HepG2 (cell line): ENCODE data around the gene NOVA2. TPM values are rescaled to one million over a fixed set of nuclear protein-coding genes. Genes with fewer than 3 reads are reported as not detected.
A peak's percentile ranks its signal among the peaks of the same experiment; 100 is the strongest.

ENCODE experiments used
- ATAC-seq: fragments of 200-7000 bp; cut with Tn5 transposase; 3 replicates; pipeline ENCODE4 v1.9.1; 2020; ENCODE audit warnings: mild to moderate bottlenecking, moderate library complexity
- BruUV-seq: library from RNA; stranded (reverse); fragments of 400-500 nt; replicated peaks from 2 replicates; lab custom pipeline; 2021; lab: Mats Ljungman, UMichigan
- CTCF ChIA-PET: fragments of 300-600 bp; formaldehyde crosslinking; extraction: SDS; loops from one replicate; lab custom pipeline; 2021; ENCODE audit warnings: low total read pairs, inconsistent platforms, low intra/inter-chr PET ratio; lab: Yijun Ruan, JAX
- POLR2A ChIA-PET: fragments of 350-600 bp; sonication (Branson Sonifier 250); formaldehyde crosslinking; loops from one replicate; lab custom pipeline; 2020; ENCODE audit warnings: antibody characterized with exemption, inconsistent platforms; lab: Yijun Ruan, JAX
- DNase-seq: peaks from one replicate; pipeline ENCODE4 v3.0.0-alpha.2; 2015; ENCODE audit warnings: low spot score
- FAIRE-seq: peaks from 3 replicates; lab custom pipeline; 2011; peaks lifted over from hg19 to GRCh38; lab: Jason Lieb, UNC
- H2AFZ ChIP-seq: one replicate; pipeline ENCODE4 v1.6.1; 2011; ENCODE audit warnings: low read length, inconsistent platforms
- H3K27ac ChIP-seq: fragments of 300-600 bp; 3 replicates; pipeline ENCODE4 v1.8.0; 2011; ENCODE audit warnings: mixed run types, mild to moderate bottlenecking, mixed read lengths, low read length, inconsistent platforms; ENCODE audit not compliant: insufficient read depth; ENCODE audit errors: extremely low read length
- H3K27me3 ChIP-seq, 2 experiments: fragments of 200-600 bp in 1 of 2; 2 replicates in 1 of 2; 3 replicates in 1 of 2; pipeline versions ENCODE4 v1.6.0 to v1.8.0; 2011; ENCODE audit warnings: low read length in 2 of 2, mild to moderate bottlenecking in 2 of 2, moderate library complexity in 2 of 2, inconsistent platforms in 1 of 2; ENCODE audit not compliant: insufficient read depth in 2 of 2, control insufficient read depth in 1 of 2
- H3K36me3 ChIP-seq, 2 experiments: fragments of 200-600 bp in 1 of 2; replicated peaks in 1 of 2; 2 replicates in 1 of 2; 3 replicates in 1 of 2; pipeline versions ENCODE4 v1.5.1 to v1.8.0; 2011; ENCODE audit warnings: low read length in 2 of 2, inconsistent platforms in 1 of 2; ENCODE audit not compliant: insufficient read depth in 2 of 2, control insufficient read depth in 1 of 2
- H3K4me1 ChIP-seq: 2 replicates; pipeline ENCODE4 v1.5.1; 2012; ENCODE audit warnings: low read length, inconsistent platforms; ENCODE audit not compliant: insufficient read depth
- H3K4me2 ChIP-seq: 2 replicates; pipeline ENCODE4 v1.6.0; 2011; ENCODE audit warnings: low read depth, low read length, inconsistent platforms
- H3K4me3 ChIP-seq, 3 experiments: fragments of 200-600 bp in 1 of 3; sonication (generic), shearing (Covaris generic) in 1 of 3; replicated peaks in 1 of 3; 2 replicates each; pipeline ENCODE4 v1.5.1; 2011 to 2016; ENCODE audit warnings: low read length in 3 of 3, inconsistent platforms in 2 of 3, low read depth in 2 of 3, mild to moderate bottlenecking in 2 of 3, control low read depth in 1 of 3, mixed read lengths in 1 of 3; ENCODE audit not compliant: insufficient read depth in 1 of 3
- H3K79me2 ChIP-seq: one replicate; pipeline ENCODE4 v1.6.1; 2011; ENCODE audit warnings: low read length, inconsistent platforms; ENCODE audit not compliant: insufficient read depth
- H3K9ac ChIP-seq: 2 replicates; pipeline ENCODE4 v1.6.0; 2011; ENCODE audit warnings: mild to moderate bottlenecking, low read depth, low read length, inconsistent platforms; ENCODE audit not compliant: insufficient read depth
- H3K9me3 ChIP-seq: 2 replicates; pipeline ENCODE4 v1.5.1; 2012; ENCODE audit warnings: mild to moderate bottlenecking, low read length
- H4K20me1 ChIP-seq: 2 replicates; pipeline ENCODE4 v1.6.0; 2011; ENCODE audit warnings: inconsistent platforms, mild to moderate bottlenecking, low read length, moderate library complexity; ENCODE audit not compliant: insufficient read depth
- AKAP8 ChIP-seq: sonication (generic); formaldehyde crosslinking; IDR thresholded peaks from 2 replicates; pipeline ENCODE4 v1.5.1; 2020; ENCODE audit warnings: mild to moderate bottlenecking, missing genetic modification reagents
- FOXK1 ChIP-seq: sonication (generic); formaldehyde crosslinking; IDR thresholded peaks from 2 replicates; pipeline ENCODE4 v1.4.0; 2020; ENCODE audit warnings: low read depth, missing genetic modification reagents, borderline replicate concordance
- HDAC6 ChIP-seq: fragments of 200-600 bp; sonication (generic); IDR thresholded peaks from 2 replicates; pipeline ENCODE4 v1.7.0; 2017; ENCODE audit warnings: mild to moderate bottlenecking, antibody characterized with exemption, low read length, low read depth
- NR2F1 ChIP-seq, 2 experiments: fragments of 450-650 bp in 1 of 2; formaldehyde crosslinking in 1 of 2; IDR thresholded peaks; 2 replicates each; pipeline versions ENCODE4 v1.5.0 to v1.6.1; 2016 to 2020; ENCODE audit warnings: mild to moderate bottlenecking in 1 of 2, missing compliant biosample characterization in 1 of 2, missing genetic modification reagents in 1 of 2, moderate library complexity in 1 of 2
- SUZ12 ChIP-seq: fragments of 150-350 bp; IDR thresholded peaks from 2 replicates; pipeline ENCODE4 v1.6.1; 2014; ENCODE audit warnings: low read depth, low read length
- TBP ChIP-seq: sonication (generic); formaldehyde crosslinking; IDR thresholded peaks from 2 replicates; pipeline ENCODE4 v1.5.0; 2020; ENCODE audit warnings: missing genetic modification reagents
- TOPORS ChIP-seq: sonication (generic); formaldehyde crosslinking; IDR thresholded peaks from 2 replicates; pipeline ENCODE4 v1.8.0; 2023; ENCODE audit warnings: mild to moderate bottlenecking, missing genetic modification reagents
- ZC3H4 ChIP-seq: sonication (generic); formaldehyde crosslinking; IDR thresholded peaks from 2 replicates; pipeline ENCODE4 v1.4.0; 2020; ENCODE audit warnings: missing genetic modification reagents, borderline replicate concordance
- ZFAT ChIP-seq: sonication (generic); formaldehyde crosslinking; conservative IDR thresholded peaks from 2 replicates; pipeline ENCODE4 v1.8.1; 2023; ENCODE audit warnings: missing genetic modification reagents, inconsistent platforms
- ZNF33B ChIP-seq: sonication (generic); formaldehyde crosslinking; IDR thresholded peaks from 2 replicates; pipeline ENCODE4 v1.5.1; 2020; ENCODE audit warnings: mild to moderate bottlenecking, missing genetic modification reagents
- ZNF383 ChIP-seq: sonication (generic); formaldehyde crosslinking; IDR thresholded peaks from 2 replicates; pipeline ENCODE4 v1.4.0; 2020; ENCODE audit warnings: missing genetic modification reagents, mild to moderate bottlenecking, borderline replicate concordance
- ZNF484 ChIP-seq: sonication (generic); formaldehyde crosslinking; IDR thresholded peaks from 2 replicates; pipeline ENCODE4 v1.5.1; 2020; ENCODE audit warnings: mild to moderate bottlenecking, low read depth, missing genetic modification reagents, borderline replicate concordance
- ZNF792 ChIP-seq: IDR thresholded peaks from 2 replicates; pipeline ENCODE4 v1.6.1; 2016
- ZNF883 ChIP-seq: sonication (generic); formaldehyde crosslinking; IDR thresholded peaks from 2 replicates; pipeline ENCODE4 v1.5.1; 2020; ENCODE audit warnings: mild to moderate bottlenecking, missing genetic modification reagents; ENCODE audit errors: not compliant biosample characterization
- WGBS: methylation state at CpG from one replicate; pipeline ENCODE4 v1.1.6; 2017; ENCODE audit warnings: low lambda C conversion rate; 5-methylcytosine and 5-hydroxymethylcytosine counted together
- in situ Hi-C: cut with HindIII; loops from 2 replicates; pipeline ENCODE4 v1.10.0; 2017; ENCODE audit warnings: low pct_unique_long_range_greater_than_20kb; ENCODE audit not compliant: extremely low pct_ligation_motif_present
- intact Hi-C: fragments of 100-400 bp; cut with micrococcal nuclease; formaldehyde crosslinking; loops from one replicate; pipeline ENCODE4 v1.10.0; 2022; ENCODE audit not compliant: unreplicated experiment
- polyA plus RNA-seq, 8 experiments: library from polyadenylated mRNA; depleted of rRNA in 3 of 8; stranded (reverse) in 7 of 8; unstranded in 1 of 8; fragments of >200 nt; fragmentation: Illumina TruSeq in 4 of 8; extraction: Trizol in 4 of 8; gene quantifications; 2 replicates each; pipeline versions ENCODE4 v1.2.1 to v1.2.3, GENCODE V29; 2011 to 2016; ENCODE audit warnings: low read depth in 4 of 8, missing spikeins in 1 of 8, mixed read lengths in 1 of 8; ENCODE audit not compliant: insufficient read depth in 1 of 8
- total RNA-seq, 5 experiments: library from RNA; depleted of rRNA; stranded (reverse); fragments of >200 nt; fragmentation: Illumina TruSeq; extraction: Trizol; gene quantifications; 2 replicates each; pipeline ENCODE4 v1.2.3, GENCODE V29; 2016; ENCODE audit warnings: low read depth in 1 of 5
- TF ChIP-seq, protein P1 (sequence below): sonication (generic); formaldehyde crosslinking; IDR thresholded peaks from 2 replicates; pipeline ENCODE4 v1.4.0; 2020; ENCODE audit warnings: mild to moderate bottlenecking, missing genetic modification reagents
- TF ChIP-seq, protein P2 (sequence below): sonication (generic); formaldehyde crosslinking; IDR thresholded peaks from 2 replicates; pipeline ENCODE4 v1.4.0; 2020; ENCODE audit warnings: missing genetic modification reagents

The NOVA2 gene
- total and polyA plus RNA-seq, 2 of the 13 experiments (the other 11 are each of a cell fraction or from before 2014, with no cell fraction given) = not detected

DNA sequence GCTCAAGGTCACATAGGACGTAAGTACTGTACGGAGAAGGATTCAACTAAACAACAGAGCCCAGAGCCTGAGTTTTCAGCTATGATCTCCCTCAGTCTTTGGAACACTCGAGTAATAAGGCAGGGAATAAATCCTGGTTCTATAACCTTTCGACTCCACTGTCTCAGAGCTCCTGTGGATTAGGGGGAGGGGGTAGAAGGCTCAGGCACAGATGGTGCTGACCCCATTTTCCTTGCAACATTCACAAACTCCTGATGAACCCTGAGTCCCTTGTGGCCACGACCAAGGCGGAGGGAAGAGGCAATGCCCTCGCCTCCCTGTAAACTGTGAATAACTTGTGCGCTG, 21.4 kb downstream of the NOVA2 start:
- no peaks in the 10 kb centered on the region for H3K36me3 ChIP-seq
- no peak overlapping the region for H3K9ac ChIP-seq
- no peak overlapping the region for H2AFZ ChIP-seq
- no peaks in the 10 kb centered on the region for H4K20me1 ChIP-seq
- H3K27ac ChIP-seq = no peak overlapping the region
- no peak for ATAC-seq
- peaks cover 0 to 1% of the 10 kb centered on the region in 2 experiments; a peak in 2 of 5 replicates for H3K27me3 ChIP-seq
- no peaks in the 10 kb centered on the region for H3K9me3 ChIP-seq
- ChIA-PET CTCF (no interaction called here), POLR2A (no interaction called here)
- intact Hi-C loops = no loop called here
- WGBS = 38% methylated on average over 7 of the region's 8 CpGs
- FAIRE-seq = no peak
- no peaks in the 10 kb centered on the region for H3K4me1 ChIP-seq
- no peak overlapping the region for H3K4me3 ChIP-seq
- H3K79me2 ChIP-seq = no peaks in the 10 kb centered on the region
- no TSS peak for BruUV-seq
- TF ChIP-seq ZNF792 (CRISPR knock-in tag) (0 out of 2 replicates have a peak, but pooled peaks have one; percentile 9), ZC3H4 (CRISPR knock-in tag) (no peak), SUZ12 (no peak)
- TF ChIP-seq, protein P1, sequence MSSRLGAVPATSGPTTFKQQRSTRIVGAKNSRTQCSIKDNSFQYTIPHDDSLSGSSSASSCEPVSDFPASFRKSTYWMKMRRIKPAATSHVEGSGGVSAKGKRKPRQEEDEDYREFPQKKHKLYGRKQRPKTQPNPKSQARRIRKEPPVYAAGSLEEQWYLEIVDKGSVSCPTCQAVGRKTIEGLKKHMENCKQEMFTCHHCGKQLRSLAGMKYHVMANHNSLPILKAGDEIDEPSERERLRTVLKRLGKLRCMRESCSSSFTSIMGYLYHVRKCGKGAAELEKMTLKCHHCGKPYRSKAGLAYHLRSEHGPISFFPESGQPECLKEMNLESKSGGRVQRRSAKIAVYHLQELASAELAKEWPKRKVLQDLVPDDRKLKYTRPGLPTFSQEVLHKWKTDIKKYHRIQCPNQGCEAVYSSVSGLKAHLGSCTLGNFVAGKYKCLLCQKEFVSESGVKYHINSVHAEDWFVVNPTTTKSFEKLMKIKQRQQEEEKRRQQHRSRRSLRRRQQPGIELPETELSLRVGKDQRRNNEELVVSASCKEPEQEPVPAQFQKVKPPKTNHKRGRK (CRISPR knock-in tag) = no peak
- TF ChIP-seq, all 625 proteins: peak for 1
- no peak for DNase-seq
- H3K4me2 ChIP-seq = no peak overlapping the region
- in situ Hi-C loops = no loop called here

DNA sequence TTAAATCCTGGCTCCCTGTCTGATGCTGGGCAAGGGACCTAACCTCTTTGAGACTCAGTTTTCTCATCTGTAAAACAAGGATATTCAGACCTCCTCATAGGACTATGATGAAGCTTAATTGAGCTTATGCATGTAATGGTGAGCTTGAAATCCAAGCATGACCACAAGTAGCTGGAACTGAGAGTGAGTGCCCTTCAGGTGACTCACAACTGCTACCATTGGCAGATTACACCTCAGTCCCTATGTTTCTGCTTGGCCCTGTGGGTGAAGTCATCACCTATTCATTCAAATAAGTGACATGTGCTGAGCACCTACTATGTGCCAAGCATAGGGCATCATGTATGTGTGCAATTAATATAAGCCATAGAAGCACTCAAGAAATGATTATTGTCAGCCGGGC, 25.7 kb downstream of the NOVA2 start:
- Histone ChIP-seq H4K20me1 (no peaks in the 10 kb centered on the region), H3K4me2 (no peak overlapping the region), H3K79me2 (no peaks in the 10 kb centered on the region), H3K9me3 (no peaks in the 10 kb centered on the region), H3K27me3 (no peaks in the 10 kb centered on the region; a peak in 1 of 5 replicates), H2AFZ (no peak overlapping the region), H3K36me3 (no peaks in the 10 kb centered on the region), H3K4me3 (no peak overlapping the region), H3K27ac (no peak overlapping the region), H3K4me1 (no peaks in the 10 kb centered on the region), H3K9ac (no peak overlapping the region)
- DNase-seq (no peak), FAIRE-seq (no peak), ATAC-seq (no peak)
- no TSS peak for BruUV-seq
- CTCF ChIA-PET = no interaction called here
- POLR2A ChIA-PET = no interaction called here
- WGBS = 0% methylated on average over 1 of the region's 1 CpG
- TF ChIP-seq ZNF883 (no peak), AKAP8 (no peak), ZNF484 (CRISPR knock-in tag) (no peak), TOPORS (CRISPR knock-in tag) (no peak), TBP (CRISPR knock-in tag) (no peak), ZNF33B (CRISPR knock-in tag) (no peak), ZFAT (no peak), NR2F1 (CRISPR knock-in tag; IDR thresholded peaks at IDR 0.05) (no peak), ZNF383 (CRISPR knock-in tag) (no peak), FOXK1 (CRISPR knock-in tag) (no peak), HDAC6 (no peak)
- TF ChIP-seq, protein P2, sequence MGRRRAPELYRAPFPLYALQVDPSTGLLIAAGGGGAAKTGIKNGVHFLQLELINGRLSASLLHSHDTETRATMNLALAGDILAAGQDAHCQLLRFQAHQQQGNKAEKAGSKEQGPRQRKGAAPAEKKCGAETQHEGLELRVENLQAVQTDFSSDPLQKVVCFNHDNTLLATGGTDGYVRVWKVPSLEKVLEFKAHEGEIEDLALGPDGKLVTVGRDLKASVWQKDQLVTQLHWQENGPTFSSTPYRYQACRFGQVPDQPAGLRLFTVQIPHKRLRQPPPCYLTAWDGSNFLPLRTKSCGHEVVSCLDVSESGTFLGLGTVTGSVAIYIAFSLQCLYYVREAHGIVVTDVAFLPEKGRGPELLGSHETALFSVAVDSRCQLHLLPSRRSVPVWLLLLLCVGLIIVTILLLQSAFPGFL (CRISPR knock-in tag) = no peak
- intact Hi-C loops = no loop called here
- in situ Hi-C loops = no loop called here
